Urinary bladder (tissue), 4 donors: ENCODE data around the gene REM1. TPM values are rescaled to one million over a fixed set of nuclear protein-coding genes. Genes with fewer than 3 reads are reported as not detected.
"Not testable (repeated sequence)": the region's sequence is repeated elsewhere in the genome, so short reads cannot be mapped to it uniquely, and the experiment has no call there.

Source experiments
- DNase-seq: peaks from one replicate; pipeline ENCODE4 v3.0.0-alpha.2; 2015; ENCODE audit errors: extremely low spot score
- H3K27ac ChIP-seq: one replicate; pipeline ENCODE4 v1.5.1; 2013; ENCODE audit warnings: low read depth, mild to moderate bottlenecking, moderate library complexity
- H3K36me3 ChIP-seq: one replicate; pipeline ENCODE4 v1.6.1; 2013; ENCODE audit warnings: mild to moderate bottlenecking, moderate library complexity; ENCODE audit not compliant: insufficient read depth
- H3K4me1 ChIP-seq: one replicate; pipeline ENCODE4 v1.6.1; 2013; ENCODE audit warnings: mild to moderate bottlenecking, moderate library complexity; ENCODE audit not compliant: insufficient read depth
- H3K4me3 ChIP-seq: one replicate; pipeline ENCODE4 v1.5.1; 2013; ENCODE audit warnings: low read depth, low read length
- WGBS: extraction: QIAGEN DNeasy Blood & Tissue Kit; methylation state at CpG from one replicate; pipeline ENCODE4 v1.1.7; 2013; 5-methylcytosine and 5-hydroxymethylcytosine counted together
- polyA plus RNA-seq: library from polyadenylated mRNA; stranded (reverse); fragments of 200-250 nt; gene quantifications from one replicate; pipeline ENCODE4 v1.2.3, GENCODE V29; 2013
- total RNA-seq: library from RNA; depleted of rRNA; stranded (reverse); fragments of >200 nt; gene quantifications from one replicate; pipeline ENCODE4 v1.2.3, GENCODE V29; 2014
- donor health status: healthy with polysubstance abuse.
- donor health status: healthy.

REM1 gene, protein sequence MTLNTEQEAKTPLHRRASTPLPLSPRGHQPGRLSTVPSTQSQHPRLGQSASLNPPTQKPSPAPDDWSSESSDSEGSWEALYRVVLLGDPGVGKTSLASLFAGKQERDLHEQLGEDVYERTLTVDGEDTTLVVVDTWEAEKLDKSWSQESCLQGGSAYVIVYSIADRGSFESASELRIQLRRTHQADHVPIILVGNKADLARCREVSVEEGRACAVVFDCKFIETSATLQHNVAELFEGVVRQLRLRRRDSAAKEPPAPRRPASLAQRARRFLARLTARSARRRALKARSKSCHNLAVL
- total RNA-seq (4.1 TPM), polyA plus RNA-seq (4.8 TPM)

DNA sequence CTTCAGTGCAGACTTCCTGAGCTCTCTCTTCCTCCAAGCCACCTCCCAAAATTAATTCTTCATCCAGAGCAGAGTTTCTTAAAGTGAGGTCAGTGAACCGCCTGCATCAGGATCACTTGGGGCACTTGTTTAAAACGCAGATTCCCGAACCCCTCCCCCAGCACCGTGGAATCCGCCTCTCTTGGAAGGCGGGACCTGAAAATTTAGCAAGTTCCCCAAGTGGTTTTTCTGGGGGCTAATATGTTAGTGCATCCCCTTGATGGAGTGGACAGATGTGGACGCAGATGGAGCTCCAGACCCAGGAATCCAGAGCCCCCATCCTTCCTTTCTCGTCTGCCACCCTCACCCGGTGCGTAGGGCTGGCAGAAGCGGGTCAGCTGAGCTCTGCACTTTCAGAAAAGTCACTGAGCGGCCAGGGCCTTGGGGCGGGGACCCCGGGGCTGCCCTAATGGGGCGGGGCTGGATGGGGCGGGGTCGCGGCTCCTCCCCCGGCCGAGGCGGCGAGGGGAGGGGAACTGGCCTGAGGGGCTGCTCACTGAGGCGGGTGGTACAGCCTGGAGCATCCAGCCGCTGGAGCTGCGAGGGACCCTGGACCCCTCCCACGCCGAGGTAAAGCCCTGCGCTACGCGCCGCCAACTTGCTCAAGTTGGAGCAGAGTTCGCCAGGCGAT, at the start of gene REM1, which contains the start of gene DEFB124:
REM1 (plus strand) TSS at position 531 of the 670 bp plus-strand sequence. CDS start 1,158 bp downstream, outside the sequence.
DEFB124 (minus strand) TSS at position 370 of the 670 bp plus-strand sequence. CDS start 2,114 bp downstream, outside the sequence.
- no peak for DNase-seq
- WGBS, result 5% methylated on average over 33 of the region's 33 CpGs
- H3K36me3 ChIP-seq, result no peaks in the 10 kb centered on the region

DNA sequence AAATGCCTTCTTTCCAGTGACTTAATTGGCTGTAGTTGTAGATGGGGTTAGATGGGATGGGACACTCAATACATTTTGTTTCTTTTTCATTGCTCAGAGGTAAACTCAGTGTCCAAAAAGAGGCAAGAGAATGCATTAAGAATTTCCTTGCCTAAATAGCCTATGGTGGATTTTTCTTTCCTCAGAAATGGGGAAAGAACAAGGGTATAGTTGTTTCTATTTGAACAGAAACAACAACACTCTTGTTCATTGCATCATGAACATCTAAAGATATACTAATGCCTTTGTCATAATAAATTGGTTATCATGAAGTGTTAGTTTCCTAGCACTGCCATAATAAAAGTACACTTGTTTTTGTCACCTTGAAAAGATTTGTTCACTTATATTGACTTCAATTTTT, 49.3 kb upstream of the REM1 start:
- Histone ChIP-seq H3K27ac (no peak overlapping the region), H3K36me3 (no peaks in the 10 kb centered on the region)

More for the DNA sequence above, at the start of gene REM1, which contains the start of gene DEFB124:
- Histone ChIP-seq H3K4me3 (peak within 1 kb of the TSS; percentile 50), H3K27ac (peak within 1 kb of the TSS; percentile 25), H3K4me1 (no peaks in the 10 kb centered on the region)

DNA sequence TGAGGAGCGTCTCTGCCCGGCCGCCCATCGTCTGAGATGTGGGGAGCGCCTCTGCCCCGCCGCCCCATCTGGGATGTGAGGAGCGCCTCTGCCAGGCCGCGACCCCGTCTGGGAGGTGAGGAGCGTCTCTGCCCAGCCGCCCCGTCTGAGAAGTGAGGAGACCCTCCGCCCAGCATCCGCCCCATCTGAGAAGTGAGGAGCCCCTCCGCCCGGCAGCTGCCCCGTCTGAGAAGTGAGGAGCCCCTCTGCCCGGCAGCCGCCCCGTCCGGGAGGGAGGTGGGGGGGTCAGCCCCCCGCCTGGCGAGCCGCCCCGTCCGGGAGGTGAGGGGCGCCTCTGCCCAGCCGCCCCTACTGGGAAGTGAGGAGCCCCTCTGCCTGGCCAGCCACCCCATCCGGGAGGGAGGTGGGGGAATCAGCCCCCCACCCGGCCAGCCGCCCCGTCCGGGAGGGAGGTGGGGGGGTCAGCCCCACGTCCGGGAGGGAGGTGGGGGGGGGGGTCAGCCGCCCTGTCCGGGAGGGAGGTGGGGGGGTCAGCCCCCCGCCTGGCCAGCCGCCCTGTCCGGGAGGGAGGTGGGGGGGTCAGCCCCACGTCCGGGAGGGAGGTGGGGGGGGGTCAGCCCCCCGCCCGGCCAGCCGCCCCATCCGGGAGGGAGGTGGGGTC, 48.1 kb upstream of the REM1 start:
- not testable (repeated sequence) for H3K36me3 ChIP-seq, H3K4me3 ChIP-seq, H3K4me1 ChIP-seq, DNase-seq, H3K27ac ChIP-seq
- 92% methylated on average over 38 of the region's 48 CpGs for WGBS

More for the DNA sequence above, 49.3 kb upstream of the REM1 start:
- H3K4me1 ChIP-seq, result no peaks in the 10 kb centered on the region
- no peak overlapping the region for H3K4me3 ChIP-seq
- no peak for DNase-seq

GRCh38 chr20:31427576-31427975, 47.5 kb upstream of the REM1 start:
- not testable (repeated sequence) for DNase-seq, H3K36me3 ChIP-seq, H3K4me1 ChIP-seq, H3K4me3 ChIP-seq, H3K27ac ChIP-seq
- 92% methylated on average over 29 of the region's 31 CpGs for WGBS

GRCh38 chr20:31430568-31431115, 44.4 kb upstream of the REM1 start:
- whole genome bisulfite sequencing, result 65% methylated on average over 4 of the region's 4 CpGs
- H3K4me3 ChIP-seq, result no peak overlapping the region
- H3K27ac ChIP-seq, result no peak overlapping the region
- no peak for DNase-seq
- H3K4me1 ChIP-seq, result no peaks in the 10 kb centered on the region
- no peaks in the 10 kb centered on the region for H3K36me3 ChIP-seq

- no peak for DNase-seq
- Histone ChIP-seq H3K36me3 (no peaks in the 10 kb centered on the region), H3K4me1 (no peaks in the 10 kb centered on the region), H3K4me3 (no peak within 1 kb of the TSS), H3K27ac (no peak within 1 kb of the TSS)
- WGBS, result 75% methylated on average over 16 of the region's 16 CpGs
These were observed 35.0 kb upstream of the REM1 start, which contains the start of gene DEFB123 for GRCh38 chr20:31440012-31440659. Gene DEFB123, plus strand, starts transcription at chr20:31440632. Its CDS starts 67 bp downstream, at chr20:31440699.

DNA sequence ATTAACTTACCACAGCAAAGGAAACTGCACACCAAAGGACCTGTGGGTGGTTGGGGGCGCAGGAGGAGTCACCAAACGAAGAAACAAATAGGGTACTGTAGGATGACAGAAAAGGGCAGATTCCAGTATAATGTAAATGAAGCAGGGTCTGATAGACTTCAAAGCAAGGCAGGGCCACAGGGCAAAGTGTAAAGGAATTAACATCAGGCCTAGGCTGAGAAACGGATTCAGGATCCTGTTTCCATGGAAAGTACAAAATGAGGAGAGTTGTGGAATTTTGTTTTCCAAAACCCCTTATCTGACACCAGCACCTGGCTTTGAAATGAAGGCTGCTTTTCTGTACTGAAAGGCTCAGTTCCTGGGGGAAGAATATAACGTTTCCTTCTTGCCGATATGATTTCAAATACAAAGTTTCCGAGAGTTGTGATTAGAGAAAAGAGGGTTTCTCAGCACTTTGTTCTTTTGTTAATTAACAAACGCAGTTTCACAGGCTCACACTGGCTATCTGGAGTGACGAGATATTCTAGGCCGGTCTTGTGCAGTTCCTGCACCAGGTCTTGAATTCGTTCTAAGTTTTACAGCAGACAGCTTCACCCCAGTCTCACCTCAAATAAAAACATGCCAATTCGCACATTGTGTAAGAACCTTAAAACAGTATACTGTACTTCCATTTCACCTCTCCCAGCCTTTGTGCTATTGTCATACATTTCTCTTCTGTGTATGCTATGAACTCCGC, 28.8 kb upstream of the REM1 start:
- no peak overlapping the region for H3K4me3 ChIP-seq
- no peaks in the 10 kb centered on the region for H3K4me1 ChIP-seq
- 72% methylated on average over 12 of the region's 12 CpGs for WGBS
- DNase-seq, result no peak
- H3K36me3 ChIP-seq, result no peaks in the 10 kb centered on the region
- no peak overlapping the region for H3K27ac ChIP-seq

- Histone ChIP-seq H3K4me1 (no peaks in the 10 kb centered on the region), H3K36me3 (no peaks in the 10 kb centered on the region), H3K27ac (no peak overlapping the region), H3K4me3 (no peak overlapping the region)
- DNase-seq, result no peak
- 65% methylated on average over 8 of the region's 8 CpGs for WGBS
These were observed 25.3 kb upstream of the REM1 start for GRCh38 chr20:31449511-31450414.

DNA sequence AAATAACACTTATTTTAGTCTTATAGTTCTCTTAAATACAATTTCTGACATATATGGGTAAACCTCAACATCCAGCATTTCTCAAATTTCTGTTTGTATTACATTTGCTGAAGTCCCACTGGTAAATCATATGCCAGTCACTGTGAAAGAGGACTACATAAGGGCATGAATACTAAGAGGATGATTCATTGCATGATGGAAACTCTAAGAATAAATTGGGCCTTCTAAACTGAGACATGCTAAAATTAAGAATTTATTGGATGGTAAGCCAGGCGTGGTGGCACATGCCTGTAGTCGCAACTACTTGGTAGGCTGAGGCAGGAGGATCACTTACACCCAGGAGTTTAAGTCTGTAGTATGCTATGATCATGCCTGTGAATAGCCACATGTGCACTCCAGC, 22.5 kb upstream of the REM1 start:
- Histone ChIP-seq H3K36me3 (no peaks in the 10 kb centered on the region), H3K4me1 (no peaks in the 10 kb centered on the region), H3K27ac (no peak overlapping the region), H3K4me3 (no peak overlapping the region)
- WGBS, result 77% methylated on average over 2 of the region's 2 CpGs
- DNase-seq, result no peak

- WGBS, result 89% methylated on average over 1 of the region's 1 CpG
- Histone ChIP-seq H3K36me3 (no peaks in the 10 kb centered on the region), H3K4me3 (no peak overlapping the region), H3K27ac (no peak overlapping the region), H3K4me1 (no peaks in the 10 kb centered on the region)
- DNase-seq, result no peak
These were observed 20.7 kb upstream of the REM1 start for GRCh38 chr20:31454361-31454760.

- not testable (repeated sequence) for H3K4me3 ChIP-seq
- WGBS, result 90% methylated on average over 30 of the region's 33 CpGs
These were observed 4.1 kb upstream of the REM1 start for GRCh38 chr20:31470946-31471345.

More at GRCh38 chr20:31470946-31471345, 4.1 kb upstream of the REM1 start:
- not testable (repeated sequence) for H3K27ac ChIP-seq, H3K4me1 ChIP-seq, DNase-seq, H3K36me3 ChIP-seq
